Occipital lobe (tissue), 2 donors: ENCODE results near the gene GTF2IRD1. TPM values are rescaled to one million over a fixed set of nuclear protein-coding genes. Genes with fewer than 3 reads are reported as not detected.
"Not testable (repeated sequence)": the region's sequence is repeated elsewhere in the genome, so short reads cannot be mapped to it uniquely, and the experiment has no call there.

Experiments used
- DNase-seq: peaks from one replicate; lab custom pipeline; 2025; lab: John Stamatoyannopoulos, UW
- total RNA-seq: library from RNA; depleted of rRNA; stranded (reverse); fragments of >200 nt; gene quantifications from one replicate; pipeline ENCODE4 v1.2.3, GENCODE V29; 2014

The GTF2IRD1 gene
- total RNA-seq, 1 donor from 2014 or later, result 16.1 TPM

GRCh38 chr7:74470504-74470903 is 16.8 kb downstream of the GTF2IRD1 start:
- no peak for DNase-seq

- DNase-seq, result no peak
Observed at GRCh38 chr7:74473116-74473515, 19.4 kb downstream of the GTF2IRD1 start.

GRCh38 chr7:74474271-74474865 is 20.7 kb downstream of the GTF2IRD1 start:
- no peak for DNase-seq

- no peak for DNase-seq
Observed at GRCh38 chr7:74475243-74475986, 21.7 kb downstream of the GTF2IRD1 start.

- DNase-seq, result no peak
Observed at GRCh38 chr7:74475987-74476350, 22.3 kb downstream of the GTF2IRD1 start.

- DNase-seq, result no peak
Observed at GRCh38 chr7:74476626-74477025, 22.9 kb downstream of the GTF2IRD1 start.

GRCh38 chr7:74478671-74479065 is 25.0 kb downstream of the GTF2IRD1 start:
- DNase-seq, result no peak

GRCh38 chr7:74479066-74479781 is 25.5 kb downstream of the GTF2IRD1 start:
- no peak for DNase-seq

- DNase-seq, result peak; percentile 65
Observed at GRCh38 chr7:74479961-74480829, 26.5 kb downstream of the GTF2IRD1 start.

GRCh38 chr7:74480861-74481417 is 27.2 kb downstream of the GTF2IRD1 start:
- no peak for DNase-seq

GRCh38 chr7:74481458-74482196 is 27.9 kb downstream of the GTF2IRD1 start:
- DNase-seq, result no peak

- no peak for DNase-seq
Observed at GRCh38 chr7:74482197-74482467, 28.4 kb downstream of the GTF2IRD1 start.

GRCh38 chr7:74482629-74483401 is 29.1 kb downstream of the GTF2IRD1 start:
- no peak for DNase-seq

- no peak for DNase-seq
Observed at GRCh38 chr7:74483402-74484336, 30.0 kb downstream of the GTF2IRD1 start.

- DNase-seq, result no peak
Observed at GRCh38 chr7:74485611-74486010, 31.9 kb downstream of the GTF2IRD1 start.

- DNase-seq, result not testable (repeated sequence)
Observed at GRCh38 chr7:74488518-74489030, 34.9 kb downstream of the GTF2IRD1 start.

- peak; percentile 67 for DNase-seq
Observed at GRCh38 chr7:74489997-74490945, 36.6 kb downstream of the GTF2IRD1 start.

- DNase-seq, result not testable (repeated sequence)
Observed at GRCh38 chr7:74491490-74491889, 37.8 kb downstream of the GTF2IRD1 start.
